AG09309 (cell line): ENCODE measurements around the gene SUV39H1.
A peak's percentile ranks its signal among the peaks of the same experiment; 100 is the strongest.

Experiments
- DNase-seq: peaks from one replicate; pipeline ENCODE4 v3.0.0-alpha.2; 2010; ENCODE audit warnings: low read depth
- H3K4me3 ChIP-seq: 2 replicates; pipeline ENCODE4 v1.5.1; 2011; ENCODE audit warnings: mild to moderate bottlenecking, low read depth, low read length, moderate library complexity; ENCODE audit not compliant: control insufficient read depth
- CTCF ChIP-seq: IDR thresholded peaks from 2 replicates; pipeline ENCODE4 v1.5.1; 2011; ENCODE audit warnings: mild to moderate bottlenecking, low read depth, low read length, inconsistent platforms; ENCODE audit not compliant: insufficient read depth, control insufficient read depth; ENCODE audit errors: missing control alignments

Gene SUV39H1

GRCh38 chrX:48700951-48701653 lies 4.6 kb downstream of the SUV39H1 start:
- no peak overlapping the region for H3K4me3 ChIP-seq
- DNase-seq: no peak
- TF ChIP-seq CTCF: no peak

GRCh38 chrX:48702032-48702431 lies 5.5 kb downstream of the SUV39H1 start:
- no peak overlapping the region for H3K4me3 ChIP-seq
- no peak for DNase-seq
- no peak for TF ChIP-seq CTCF

GRCh38 chrX:48702716-48703115 lies 6.2 kb downstream of the SUV39H1 start:
- no peak for DNase-seq
- TF ChIP-seq CTCF: no peak
- H3K4me3 ChIP-seq: no peak overlapping the region

GRCh38 chrX:48703228-48703627 lies 6.7 kb downstream of the SUV39H1 start:
- TF ChIP-seq CTCF: no peak
- H3K4me3 ChIP-seq: no peak overlapping the region
- no peak for DNase-seq

- no peak for DNase-seq
- no peak overlapping the region for H3K4me3 ChIP-seq
- TF ChIP-seq CTCF: peak; percentile 13
Observed at GRCh38 chrX:48703642-48704481, 7.3 kb downstream of the SUV39H1 start.

GRCh38 chrX:48705871-48706270 lies 9.3 kb downstream of the SUV39H1 start:
- no peak overlapping the region for H3K4me3 ChIP-seq
- no peak for TF ChIP-seq CTCF

More at GRCh38 chrX:48705871-48706270, 9.3 kb downstream of the SUV39H1 start:
- no peak for DNase-seq
